Measurements from ENCODE around the gene CAPZB. TPM values are rescaled to one million over a fixed set of nuclear protein-coding genes. Genes with fewer than 3 reads are reported as not detected.

The CAPZB gene
- total and polyA plus RNA-seq, 2 donors (not counting 3 experiments of a cell fraction or from before 2014, with no cell fraction given): 196 to 347 TPM

DNA sequence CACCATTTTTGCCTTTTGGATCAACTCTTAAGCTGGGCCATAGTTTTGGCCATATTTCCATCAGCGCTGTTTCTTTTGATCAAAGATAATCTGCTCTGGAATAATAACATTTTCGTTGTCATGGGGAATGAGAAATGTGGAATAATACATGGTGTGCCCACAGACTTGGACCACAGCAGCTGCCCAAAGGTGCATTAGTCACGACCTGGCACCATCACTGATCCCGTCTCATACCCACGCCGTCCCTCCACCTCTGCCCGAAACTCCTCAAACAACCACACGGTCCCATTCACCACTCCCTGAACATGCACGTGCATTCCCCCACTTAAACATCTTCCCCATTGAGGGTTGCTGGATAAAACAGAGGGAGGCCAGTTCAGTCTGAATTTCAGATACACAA, 96.4 kb downstream of the CAPZB start:
- H3K4me1 ChIP-seq (ENCODE audit: control insufficient read depth, extremely low read depth, insufficient read depth, low read length): peaks cover 31% of the 10 kb centered on the region
- FAIRE-seq: no peak

GRCh38 chr1:19387045-19387467, 98.3 kb downstream of the CAPZB start:
- intact Hi-C loops (cut with micrococcal nuclease) (no loop called here), dilution Hi-C loops (cut with MboI; ENCODE audit: extremely low pct_ligation_motif_present, low sequenced_read_pairs) (no loop called here)
- Histone ChIP-seq H3K4me2 (ENCODE audit: insufficient read depth, low read length) (no peak overlapping the region), H3K9me3 (replicated peaks; ENCODE audit: control insufficient read depth, insufficient read depth, low read length) (no peaks in the 10 kb centered on the region), H3K79me2 (ENCODE audit: control insufficient read depth, insufficient read depth, low read length) (peaks cover 45% of the 10 kb centered on the region), H3K36me3 (ENCODE audit: control insufficient read depth in 2 of 2, extremely low read depth in 1 of 2, insufficient read depth in 2 of 2, low read length in 2 of 2) (peaks cover 0 to 11% of the 10 kb centered on the region in 2 experiments), H3K27me3 (ENCODE audit: control insufficient read depth in 2 of 2, insufficient read depth in 2 of 2, low read length in 2 of 2) (no peaks in the 10 kb centered on the region), H3K27ac (ENCODE audit: insufficient read depth, low read depth, low read length) (no peak overlapping the region), H3K4me1 (ENCODE audit: control insufficient read depth, extremely low read depth, insufficient read depth, low read length) (peaks cover 33% of the 10 kb centered on the region), H3K9me1 (replicated peaks; ENCODE audit: control insufficient read depth, extremely low read depth, insufficient read depth, low read length) (no peaks in the 10 kb centered on the region), H4K20me1 (replicated peaks; ENCODE audit: control insufficient read depth, extremely low read depth, insufficient read depth, low read length) (peaks cover 3% of the 10 kb centered on the region), H3K4me3 (replicated peaks in 1 of 3; ENCODE audit: insufficient read depth in 1 of 3, low read depth in 1 of 3, low read length in 3 of 3) (no peak overlapping the region), H3K9ac (replicated peaks; ENCODE audit: extremely low read depth, insufficient read depth, low read length) (no peak overlapping the region), H2AFZ (ENCODE audit: low read depth, low read length) (no peak overlapping the region)
- no peak for TF ChIP-seq MAX (IDR thresholded peaks at IDR 0.05; ENCODE audit: insufficient read depth, insufficient read length)
- no peak for TF ChIP-seq POLR2A (IDR thresholded peaks at IDR 0.05; ENCODE audit: low read depth, low read length)
- TF ChIP-seq JUN (IDR thresholded peaks at IDR 0.05; ENCODE audit: borderline replicate concordance, insufficient read depth, insufficient read length, low read depth): no peak
- TF ChIP-seq MYC (IDR thresholded peaks at IDR 0.05; ENCODE audit: low read depth, low read length): no peak
- TF ChIP-seq, protein P1, sequence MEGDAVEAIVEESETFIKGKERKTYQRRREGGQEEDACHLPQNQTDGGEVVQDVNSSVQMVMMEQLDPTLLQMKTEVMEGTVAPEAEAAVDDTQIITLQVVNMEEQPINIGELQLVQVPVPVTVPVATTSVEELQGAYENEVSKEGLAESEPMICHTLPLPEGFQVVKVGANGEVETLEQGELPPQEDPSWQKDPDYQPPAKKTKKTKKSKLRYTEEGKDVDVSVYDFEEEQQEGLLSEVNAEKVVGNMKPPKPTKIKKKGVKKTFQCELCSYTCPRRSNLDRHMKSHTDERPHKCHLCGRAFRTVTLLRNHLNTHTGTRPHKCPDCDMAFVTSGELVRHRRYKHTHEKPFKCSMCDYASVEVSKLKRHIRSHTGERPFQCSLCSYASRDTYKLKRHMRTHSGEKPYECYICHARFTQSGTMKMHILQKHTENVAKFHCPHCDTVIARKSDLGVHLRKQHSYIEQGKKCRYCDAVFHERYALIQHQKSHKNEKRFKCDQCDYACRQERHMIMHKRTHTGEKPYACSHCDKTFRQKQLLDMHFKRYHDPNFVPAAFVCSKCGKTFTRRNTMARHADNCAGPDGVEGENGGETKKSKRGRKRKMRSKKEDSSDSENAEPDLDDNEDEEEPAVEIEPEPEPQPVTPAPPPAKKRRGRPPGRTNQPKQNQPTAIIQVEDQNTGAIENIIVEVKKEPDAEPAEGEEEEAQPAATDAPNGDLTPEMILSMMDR (IDR thresholded peaks at IDR 0.05; ENCODE audit: extremely low read depth in 1 of 2, insufficient read depth in 1 of 2, low read depth in 1 of 2, low read length in 2 of 2): no peak
- BruUV-seq (replicated peaks): no TSS peak
- DNase-seq (ENCODE audit: low read depth, low spot score) (no peak), FAIRE-seq (no peak)
- ChIA-PET CTCF (interaction anchor here (1.0 to 2.5 kb wide), 3 partner anchors 21 to 264 kb away, joined by 3 to 9 read pairs (median 6); no protein-coding TSS in a partner anchor), POLR2A (no interaction called here)

More for the DNA sequence above, 96.4 kb downstream of the CAPZB start:
- H3K9me3 ChIP-seq (replicated peaks; ENCODE audit: control insufficient read depth, insufficient read depth, low read length): no peaks in the 10 kb centered on the region
- H3K79me2 ChIP-seq (ENCODE audit: control insufficient read depth, insufficient read depth, low read length): peaks cover 58% of the 10 kb centered on the region
- intact Hi-C loops (cut with micrococcal nuclease) (no loop called here), dilution Hi-C loops (cut with MboI; ENCODE audit: extremely low pct_ligation_motif_present, low sequenced_read_pairs) (no loop called here)
- no peak for DNase-seq (ENCODE audit: low read depth, low spot score)
- H3K36me3 ChIP-seq (ENCODE audit: control insufficient read depth in 2 of 2, extremely low read depth in 1 of 2, insufficient read depth in 2 of 2, low read length in 2 of 2): peaks cover 0 to 6% of the 10 kb centered on the region in 2 experiments
- no TSS peak for BruUV-seq (replicated peaks)
- H3K9ac ChIP-seq (replicated peaks; ENCODE audit: extremely low read depth, insufficient read depth, low read length): no peak overlapping the region
- TF ChIP-seq POLR2A (IDR thresholded peaks at IDR 0.05; ENCODE audit: low read depth, low read length) (no peak), MYC (IDR thresholded peaks at IDR 0.05; ENCODE audit: low read depth, low read length) (no peak), EZH2 (IDR thresholded peaks at IDR 0.05; ENCODE audit: borderline replicate concordance, low read depth, low read length, severe bottlenecking) (no peak), FOS (IDR thresholded peaks at IDR 0.05; ENCODE audit: borderline replicate concordance, insufficient read depth, low read length) (no peak), GATA2 (IDR thresholded peaks at IDR 0.05; ENCODE audit: insufficient read depth, insufficient read length, low read depth, low read length) (no peak)
- TF ChIP-seq, protein P1 (IDR thresholded peaks at IDR 0.05; ENCODE audit: extremely low read depth in 1 of 2, insufficient read depth in 1 of 2, low read depth in 1 of 2, low read length in 2 of 2): no peak
- ChIA-PET POLR2A (no interaction called here), CTCF (interaction anchor here (1.2 to 1.7 kb wide), 2 partner anchors 99 to 262 kb away, joined by 3 to 5 read pairs; no protein-coding TSS in a partner anchor)
- H2AFZ ChIP-seq (ENCODE audit: low read depth, low read length): no peak overlapping the region
- no peaks in the 10 kb centered on the region for H3K9me1 ChIP-seq (replicated peaks; ENCODE audit: control insufficient read depth, extremely low read depth, insufficient read depth, low read length)
- no peak overlapping the region for H3K4me3 ChIP-seq (replicated peaks in 1 of 3; ENCODE audit: insufficient read depth in 1 of 3, low read depth in 1 of 3, low read length in 3 of 3)
- H3K4me2 ChIP-seq (ENCODE audit: insufficient read depth, low read length): no peak overlapping the region
- no peak overlapping the region for H3K27ac ChIP-seq (ENCODE audit: insufficient read depth, low read depth, low read length)
- H4K20me1 ChIP-seq (replicated peaks; ENCODE audit: control insufficient read depth, extremely low read depth, insufficient read depth, low read length): peaks cover 3% of the 10 kb centered on the region
- no peaks in the 10 kb centered on the region for H3K27me3 ChIP-seq (ENCODE audit: control insufficient read depth in 2 of 2, insufficient read depth in 2 of 2, low read length in 2 of 2)
